HG03565 (cell line): ENCODE data around the gene RBMY1E.
"Not testable (repeated sequence)": the region's sequence is repeated elsewhere in the genome, so short reads cannot be mapped to it uniquely, and the experiment has no call there.

Experiments
- ATAC-seq: cut with Tn5 transposase; IDR thresholded peaks from one replicate; pipeline ENCODE4 v1.9.1; 2021; ENCODE audit warnings: mild to moderate bottlenecking, moderate library complexity; ENCODE audit not compliant: unreplicated experiment

The RBMY1E gene

DNA sequence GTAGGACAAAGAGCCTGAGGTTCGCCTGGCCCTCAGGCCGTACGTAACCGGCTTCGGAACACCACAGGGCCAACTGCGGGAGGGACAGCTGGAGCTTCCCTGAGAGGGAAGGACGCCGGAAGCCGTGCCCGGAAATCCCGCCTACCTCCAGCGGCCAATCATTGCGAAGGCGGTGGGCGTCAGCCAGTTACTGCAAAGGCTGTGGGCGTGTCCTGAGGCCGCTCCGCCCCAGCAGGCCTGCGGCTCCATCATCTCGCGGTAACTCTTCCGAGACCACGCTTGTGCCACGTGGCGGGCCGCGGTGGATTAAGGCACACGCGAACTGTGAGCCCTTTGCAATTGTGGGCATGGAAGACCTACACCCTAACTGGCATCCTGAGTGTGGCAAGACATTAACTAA lies at the start of gene RBMY1E:
Gene RBMY1E, minus strand, starts transcription at position 101 of the 400 bp plus-strand sequence. CDS start 1,978 bp downstream, outside the sequence.
- not testable (repeated sequence) for ATAC-seq

DNA sequence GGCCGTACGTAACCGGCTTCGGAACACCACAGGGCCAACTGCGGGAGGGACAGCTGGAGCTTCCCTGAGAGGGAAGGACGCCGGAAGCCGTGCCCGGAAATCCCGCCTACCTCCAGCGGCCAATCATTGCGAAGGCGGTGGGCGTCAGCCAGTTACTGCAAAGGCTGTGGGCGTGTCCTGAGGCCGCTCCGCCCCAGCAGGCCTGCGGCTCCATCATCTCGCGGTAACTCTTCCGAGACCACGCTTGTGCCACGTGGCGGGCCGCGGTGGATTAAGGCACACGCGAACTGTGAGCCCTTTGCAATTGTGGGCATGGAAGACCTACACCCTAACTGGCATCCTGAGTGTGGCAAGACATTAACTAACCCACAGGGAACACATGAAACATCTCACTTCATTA lies 23.4 kb downstream of the RBMY1E start, which contains the start of gene RBMY1D:
Gene RBMY1D, minus strand, starts transcription at position 101 of the 400 bp plus-strand sequence. CDS start 2,013 bp downstream, outside the sequence.
- not testable (repeated sequence) for ATAC-seq

DNA sequence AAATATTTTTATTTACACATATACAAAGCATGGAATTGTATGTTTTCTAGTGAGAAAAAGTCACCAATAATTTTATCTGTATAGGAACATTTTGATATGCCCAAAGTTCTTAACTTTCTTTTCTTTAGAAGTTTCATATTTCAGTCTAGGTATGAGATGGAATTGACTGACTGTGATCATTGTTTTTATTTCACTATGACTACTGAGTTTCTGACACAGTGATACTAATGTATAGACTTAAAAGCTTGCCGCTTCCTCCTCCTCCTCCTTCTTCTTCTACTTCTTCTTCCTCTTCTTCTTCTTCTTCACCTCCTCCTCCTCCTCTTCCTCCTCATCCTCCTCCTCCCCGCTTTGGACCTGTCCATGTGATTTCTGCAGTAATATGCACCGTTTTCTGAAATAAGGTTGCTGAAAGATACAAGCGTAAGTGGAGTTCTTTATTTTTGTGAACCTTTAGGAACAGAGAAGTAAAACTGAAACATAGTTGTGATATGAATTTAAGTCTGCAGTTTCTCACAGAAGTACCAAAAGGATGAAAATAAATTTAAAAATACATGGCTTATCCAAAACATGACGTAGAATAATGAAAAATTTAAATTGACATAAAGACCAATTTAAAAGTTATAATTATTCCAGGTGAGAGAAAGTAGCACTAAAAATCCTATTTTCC lies 48.3 kb downstream of the RBMY1E start:
- peak; percentile 92 for ATAC-seq
